Panc1 (cell line): ENCODE data around the gene BCAN.

Experiments
- CTCF ChIP-seq: fragments of 450-650 bp; IDR thresholded peaks from 2 replicates; pipeline ENCODE4 v1.5.1; 2017; ENCODE audit warnings: mild to moderate bottlenecking
- SIN3A ChIP-seq: IDR thresholded peaks from 2 replicates; pipeline ENCODE4 v1.6.1; 2012; ENCODE audit warnings: low read depth, mild to moderate bottlenecking, low read length, moderate library complexity, borderline replicate concordance; ENCODE audit not compliant: insufficient read depth

GRCh38 chr1:156652131-156652991 lies 10.4 kb downstream of the BCAN start:
- TF ChIP-seq CTCF: no peak
- TF ChIP-seq SIN3A: no peak
